Right atrium auricular region (tissue), 2 donors: ENCODE data around the gene SMNDC1. TPM values are rescaled to one million over a fixed set of nuclear protein-coding genes. Genes with fewer than 3 reads are reported as not detected.

Experiments
- DNase-seq: peaks from one replicate; pipeline ENCODE4 v3.0.0-alpha.2; 2019; ENCODE audit warnings: low spot score
- H3K27ac ChIP-seq, 2 donors: fragments of 200-600 bp; sonication (generic); 1 replicate in 1 of 2; 2 replicates in 1 of 2; pipeline ENCODE4 v1.5.1; 2016 to 2019
- H3K27me3 ChIP-seq, 2 donors: fragments of 200-600 bp; sonication (generic); one replicate each; pipeline versions ENCODE4 v1.5.1 to v1.6.0; 2017 to 2019
- H3K36me3 ChIP-seq: fragments of 200-600 bp; sonication (generic); one replicate; pipeline ENCODE4 v1.5.1; 2016
- H3K4me1 ChIP-seq, 2 donors: fragments of 200-600 bp; sonication (generic); one replicate each; pipeline versions ENCODE4 v1.5.1 to v1.6.0; 2017 to 2019
- H3K4me3 ChIP-seq, 2 donors: fragments of 200-600 bp; sonication (generic); 1 replicate in 1 of 2; 2 replicates in 1 of 2; pipeline ENCODE4 v1.5.1; 2017 to 2019; ENCODE audit warnings: mild to moderate bottlenecking in 1 of 2, moderate library complexity in 1 of 2
- H3K9me3 ChIP-seq, 2 donors: fragments of 200-600 bp; sonication (generic); one replicate each; pipeline ENCODE4 v1.5.1; 2019
- total RNA-seq, 2 donors: library from RNA; depleted of rRNA; stranded (reverse); fragments of >200 nt; gene quantifications; one replicate each; pipeline ENCODE4 v1.1.0, GENCODE V29; 2016
- TF ChIP-seq, protein P1 (sequence below), 2 donors: fragments of 200-600 bp; sonication (generic); IDR thresholded peaks; one replicate each; pipeline ENCODE4 v1.5.1; 2019; ENCODE audit warnings: antibody characterized with exemption in 2 of 2

Gene SMNDC1
- total RNA-seq, 2 donors from 2014 or later, result 5.0 to 5.9 TPM

DNA sequence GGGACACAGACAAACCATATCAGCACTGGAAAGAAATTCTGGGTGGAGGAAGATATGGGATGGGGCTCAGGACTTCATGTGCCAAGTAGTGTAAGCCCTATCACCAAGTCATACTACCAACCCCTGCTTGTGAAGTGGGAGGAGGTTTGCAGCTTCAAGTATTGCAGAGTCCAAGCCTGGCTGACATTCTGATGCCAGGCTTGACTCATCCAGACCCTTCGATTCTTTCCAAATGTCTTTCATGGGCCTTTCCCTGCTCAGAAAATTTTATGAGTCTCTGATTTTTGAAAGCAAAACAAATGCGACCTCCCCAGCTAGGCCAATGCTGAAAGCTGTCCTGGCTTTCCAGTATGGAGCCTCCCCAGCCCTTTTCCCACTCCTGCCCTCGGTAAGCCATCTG, 45.1 kb upstream of the SMNDC1 start:
- H3K27me3 ChIP-seq, result no peaks in the 10 kb centered on the region
- DNase-seq, result no peak
- TF ChIP-seq, protein P1, sequence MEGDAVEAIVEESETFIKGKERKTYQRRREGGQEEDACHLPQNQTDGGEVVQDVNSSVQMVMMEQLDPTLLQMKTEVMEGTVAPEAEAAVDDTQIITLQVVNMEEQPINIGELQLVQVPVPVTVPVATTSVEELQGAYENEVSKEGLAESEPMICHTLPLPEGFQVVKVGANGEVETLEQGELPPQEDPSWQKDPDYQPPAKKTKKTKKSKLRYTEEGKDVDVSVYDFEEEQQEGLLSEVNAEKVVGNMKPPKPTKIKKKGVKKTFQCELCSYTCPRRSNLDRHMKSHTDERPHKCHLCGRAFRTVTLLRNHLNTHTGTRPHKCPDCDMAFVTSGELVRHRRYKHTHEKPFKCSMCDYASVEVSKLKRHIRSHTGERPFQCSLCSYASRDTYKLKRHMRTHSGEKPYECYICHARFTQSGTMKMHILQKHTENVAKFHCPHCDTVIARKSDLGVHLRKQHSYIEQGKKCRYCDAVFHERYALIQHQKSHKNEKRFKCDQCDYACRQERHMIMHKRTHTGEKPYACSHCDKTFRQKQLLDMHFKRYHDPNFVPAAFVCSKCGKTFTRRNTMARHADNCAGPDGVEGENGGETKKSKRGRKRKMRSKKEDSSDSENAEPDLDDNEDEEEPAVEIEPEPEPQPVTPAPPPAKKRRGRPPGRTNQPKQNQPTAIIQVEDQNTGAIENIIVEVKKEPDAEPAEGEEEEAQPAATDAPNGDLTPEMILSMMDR (IDR thresholded peaks at IDR 0.05), result no peak
- H3K27ac ChIP-seq, result no peak overlapping the region
- no peaks in the 10 kb centered on the region for H3K9me3 ChIP-seq
- peaks cover 0 to 5% of the 10 kb centered on the region in 2 donors for H3K4me1 ChIP-seq
- H3K36me3 ChIP-seq, result no peaks in the 10 kb centered on the region
- H3K4me3 ChIP-seq, result no peak overlapping the region

GRCh38 chr10:110349386-110349785, 44.7 kb upstream of the SMNDC1 start:
- H3K27ac ChIP-seq, result no peak overlapping the region
- TF ChIP-seq, protein P1 (IDR thresholded peaks at IDR 0.05), result no peak

DNA sequence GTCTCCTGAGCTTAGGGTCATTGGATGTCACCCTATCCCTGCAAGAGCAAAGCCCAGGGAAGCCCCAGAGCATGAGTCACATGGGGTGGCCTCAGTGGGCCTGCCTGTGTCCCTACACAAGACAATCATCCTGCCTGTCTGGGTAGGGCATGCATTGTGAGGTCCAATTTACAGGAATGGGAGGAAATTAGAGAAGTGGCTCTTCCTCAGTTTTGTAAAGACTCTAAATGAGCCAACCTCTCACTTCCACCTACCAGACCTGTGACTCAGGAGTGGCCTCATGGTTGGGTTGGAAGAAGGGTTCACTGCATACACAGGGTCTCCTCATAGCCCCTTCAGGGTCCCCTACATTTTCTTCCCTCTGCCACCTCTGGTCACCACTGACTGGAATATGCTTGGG, 43.6 kb upstream of the SMNDC1 start:
- Histone ChIP-seq H3K9me3 (no peaks in the 10 kb centered on the region), H3K27me3 (no peaks in the 10 kb centered on the region), H3K4me1 (peaks cover 0 to under 1% of the 10 kb centered on the region in 2 donors), H3K4me3 (no peak overlapping the region), H3K27ac (no peak overlapping the region), H3K36me3 (no peaks in the 10 kb centered on the region)
- DNase-seq, result no peak
- TF ChIP-seq, protein P1 (IDR thresholded peaks at IDR 0.05), result no peak

More at GRCh38 chr10:110349386-110349785, 44.7 kb upstream of the SMNDC1 start:
- Histone ChIP-seq H3K4me1 (peaks cover 0 to 5% of the 10 kb centered on the region in 2 donors), H3K36me3 (no peaks in the 10 kb centered on the region), H3K9me3 (no peaks in the 10 kb centered on the region), H3K27me3 (no peaks in the 10 kb centered on the region), H3K4me3 (no peak overlapping the region)
- DNase-seq, result no peak

DNA sequence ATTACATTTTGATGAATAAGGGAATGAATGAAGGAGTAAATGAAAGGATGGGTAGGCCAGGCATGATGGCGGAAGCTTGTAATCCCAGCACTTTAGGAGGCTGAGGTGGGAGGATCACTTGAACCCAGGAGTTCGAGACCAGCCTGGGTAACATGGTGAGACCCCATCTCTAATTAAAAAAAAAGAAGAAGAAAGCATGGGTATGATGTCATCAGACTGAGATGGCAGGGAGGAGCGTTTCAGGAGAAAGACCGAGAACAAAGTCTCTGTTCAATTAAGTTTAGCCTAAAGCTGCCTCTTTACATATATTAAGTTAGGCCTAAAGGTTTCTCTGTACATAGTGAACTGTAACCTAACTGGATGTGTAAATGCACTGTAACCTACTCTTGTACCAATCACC, 42.2 kb upstream of the SMNDC1 start:
- no peak overlapping the region for H3K27ac ChIP-seq
- H3K4me1 ChIP-seq, result no peaks in the 10 kb centered on the region
- H3K36me3 ChIP-seq, result no peaks in the 10 kb centered on the region
- DNase-seq, result no peak
- no peaks in the 10 kb centered on the region for H3K9me3 ChIP-seq
- H3K4me3 ChIP-seq, result no peak overlapping the region
- H3K27me3 ChIP-seq, result no peaks in the 10 kb centered on the region
- TF ChIP-seq, protein P1 (IDR thresholded peaks at IDR 0.05), result no peak

DNA sequence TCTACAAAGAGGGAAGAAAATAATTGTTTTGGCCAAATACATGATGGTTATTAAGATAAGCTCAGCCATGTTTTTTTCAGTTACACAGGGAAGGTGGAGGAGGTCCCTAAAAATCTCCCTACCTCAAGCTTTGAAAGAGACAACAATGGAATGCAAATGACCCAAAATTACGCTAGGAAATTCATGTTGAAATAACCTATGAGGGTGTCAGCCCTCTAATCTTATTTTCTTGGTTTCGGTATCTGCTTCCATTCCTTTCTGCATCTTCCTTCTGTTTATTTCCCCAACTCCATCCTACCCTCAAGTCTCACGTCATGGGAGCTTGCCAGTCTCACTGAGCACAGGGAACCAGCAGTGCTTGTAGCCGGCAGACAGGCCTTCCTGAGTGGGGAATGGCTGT, 40.6 kb upstream of the SMNDC1 start:
- H3K9me3 ChIP-seq, result no peaks in the 10 kb centered on the region
- H3K4me1 ChIP-seq, result no peaks in the 10 kb centered on the region
- H3K27me3 ChIP-seq, result no peaks in the 10 kb centered on the region
- TF ChIP-seq, protein P1 (IDR thresholded peaks at IDR 0.05), result no peak
- no peak overlapping the region for H3K4me3 ChIP-seq
- H3K27ac ChIP-seq, result no peak overlapping the region
- DNase-seq, result no peak
- no peaks in the 10 kb centered on the region for H3K36me3 ChIP-seq

DNA sequence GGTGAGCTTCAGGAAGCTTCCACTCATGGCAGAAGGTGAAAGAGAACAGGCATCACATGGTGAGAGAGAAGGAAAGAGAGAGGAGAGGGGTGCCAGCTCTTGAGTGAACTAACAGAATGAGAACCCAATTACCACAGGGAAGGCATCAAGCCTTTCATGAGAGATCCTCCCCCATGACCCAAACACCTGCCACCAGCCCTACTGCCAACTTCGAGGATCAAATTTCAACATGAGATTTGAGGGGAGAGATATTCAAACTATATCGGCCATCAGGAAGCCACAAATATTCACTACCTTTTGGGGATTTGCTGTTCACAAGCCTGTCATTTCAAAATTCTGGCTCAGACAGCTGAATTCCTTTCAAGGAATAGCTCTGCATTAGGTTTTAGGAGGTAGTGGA, 39.9 kb upstream of the SMNDC1 start:
- Histone ChIP-seq H3K9me3 (no peaks in the 10 kb centered on the region), H3K27ac (no peak overlapping the region), H3K4me3 (no peak overlapping the region), H3K36me3 (no peaks in the 10 kb centered on the region), H3K27me3 (no peaks in the 10 kb centered on the region), H3K4me1 (no peaks in the 10 kb centered on the region)
- DNase-seq, result no peak
- TF ChIP-seq, protein P1 (IDR thresholded peaks at IDR 0.05), result no peak
